ENCODE data around the gene GADL1.

The GADL1 gene

DNA sequence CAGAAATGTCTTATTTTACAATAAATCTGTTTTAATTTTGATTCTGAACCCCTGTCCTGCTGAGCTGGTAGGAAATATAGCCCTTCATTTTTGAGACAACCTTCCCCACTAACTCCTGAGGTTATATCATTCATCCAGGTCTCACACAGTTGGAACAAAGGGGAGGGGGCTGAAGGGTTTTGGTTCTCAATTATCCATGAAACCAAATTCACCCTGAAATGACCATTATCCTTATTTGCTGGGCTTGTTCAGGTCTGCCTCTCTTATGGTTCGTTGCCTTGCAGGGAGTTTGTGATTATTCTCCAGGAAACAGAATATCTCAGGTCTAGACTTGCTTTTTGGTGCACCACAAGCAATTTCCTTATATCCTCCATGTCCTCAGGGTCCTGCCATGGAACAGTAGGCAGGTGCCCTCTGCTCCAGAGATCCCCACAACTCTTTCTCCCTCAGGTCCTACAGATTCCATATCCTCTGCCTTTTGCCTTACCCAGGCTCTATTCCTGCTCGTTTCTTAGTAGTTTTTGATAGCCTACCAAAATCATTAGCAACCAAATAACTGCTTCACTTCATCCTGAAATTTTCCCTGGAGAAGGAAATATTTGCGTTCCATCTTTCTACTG lies 193.6 kb downstream of the GADL1 start:
- DNase-seq (ENCODE audit: extremely low spot score): no peak
- POLR2A ChIA-PET: no interaction called here
- CTCF ChIA-PET: no interaction called here
- TF ChIP-seq LEF1 (IDR thresholded peaks at IDR 0.05; ENCODE audit: borderline replicate concordance) (no peak), FOXK2 (IDR thresholded peaks at IDR 0.05) (no peak)

DNA sequence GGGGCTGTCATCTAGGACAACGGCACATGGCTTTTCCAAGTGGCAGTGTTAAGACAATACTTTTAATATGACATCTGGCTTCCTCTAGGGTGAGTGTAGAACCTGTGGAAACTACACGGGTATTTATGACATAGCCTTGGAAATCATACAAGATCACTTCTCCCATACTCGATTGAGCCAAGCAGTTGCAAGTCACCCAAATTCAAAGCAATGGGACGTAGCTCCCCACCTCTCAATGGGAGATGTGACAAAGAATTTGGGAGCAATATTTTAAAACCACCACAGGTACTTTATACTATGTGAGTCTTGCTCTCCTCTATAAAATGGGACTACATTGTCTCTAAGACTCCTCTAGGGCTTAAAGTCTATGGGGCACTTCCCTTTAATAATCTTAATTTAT lies 194.5 kb downstream of the GADL1 start:
- no peak for TF ChIP-seq FOXK2 (IDR thresholded peaks at IDR 0.05)
- no peak for TF ChIP-seq SP1 (IDR thresholded peaks at IDR 0.05)
- TF ChIP-seq LEF1 (IDR thresholded peaks at IDR 0.05; ENCODE audit: borderline replicate concordance): no peak
- no peak for TF ChIP-seq BHLHE40 (IDR thresholded peaks at IDR 0.05; ENCODE audit: borderline replicate concordance)
- TF ChIP-seq SUZ12 (IDR thresholded peaks at IDR 0.05): no peak
- TF ChIP-seq ELF4 (IDR thresholded peaks at IDR 0.05): no peak
- no peak for TF ChIP-seq FOXA1 (IDR thresholded peaks at IDR 0.05)
- CTCF ChIA-PET: no interaction called here
- POLR2A ChIA-PET: no interaction called here
- no peak for DNase-seq (ENCODE audit: extremely low spot score)

DNA sequence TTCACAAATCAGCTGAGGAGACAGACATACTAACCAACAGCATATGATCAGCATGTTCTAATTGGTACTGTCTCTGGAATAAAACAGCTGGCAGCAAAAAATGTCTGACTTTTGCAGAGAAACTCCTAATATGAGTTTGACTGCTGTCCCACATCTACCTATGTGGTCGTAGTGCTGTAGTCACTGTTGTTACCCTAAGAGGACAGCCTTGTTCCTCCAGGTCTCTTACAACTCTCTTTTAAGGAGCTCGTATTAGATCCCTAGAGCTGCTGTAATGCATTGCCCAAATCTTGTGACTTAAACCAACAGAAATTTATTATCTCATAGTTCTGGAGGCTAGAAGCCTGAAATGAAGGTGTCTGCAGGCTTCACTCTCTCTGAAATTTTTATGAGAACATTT lies 195.9 kb downstream of the GADL1 start:
- ChIA-PET CTCF (no interaction called here), POLR2A (no interaction called here)
- TF ChIP-seq ARNT (IDR thresholded peaks at IDR 0.05) (no peak), L3MBTL2 (conservative IDR thresholded peaks at IDR 0.05) (no peak), CTBP1 (IDR thresholded peaks at IDR 0.05; ENCODE audit: borderline replicate concordance) (no peak), FOXA1 (IDR thresholded peaks at IDR 0.05) (no peak), LEF1 (IDR thresholded peaks at IDR 0.05; ENCODE audit: borderline replicate concordance) (no peak), HDGF (IDR thresholded peaks at IDR 0.05; ENCODE audit: borderline replicate concordance) (no peak), SP1 (IDR thresholded peaks at IDR 0.05) (no peak), BHLHE40 (IDR thresholded peaks at IDR 0.05; ENCODE audit: borderline replicate concordance) (no peak), ELF4 (IDR thresholded peaks at IDR 0.05) (no peak), PKNOX1 (IDR thresholded peaks at IDR 0.05) (no peak), TARDBP (IDR thresholded peaks at IDR 0.05) (no peak), FOXM1 (IDR thresholded peaks at IDR 0.05; ENCODE audit: borderline replicate concordance) (no peak), ZNF384 (IDR thresholded peaks at IDR 0.05) (no peak), SUZ12 (IDR thresholded peaks at IDR 0.05) (no peak)
- no peak for DNase-seq (ENCODE audit: extremely low spot score)

- TF ChIP-seq HDGF (IDR thresholded peaks at IDR 0.05; ENCODE audit: borderline replicate concordance) (no peak), SUZ12 (IDR thresholded peaks at IDR 0.05) (no peak), ARNT (IDR thresholded peaks at IDR 0.05) (no peak), FOXM1 (IDR thresholded peaks at IDR 0.05; ENCODE audit: borderline replicate concordance) (no peak), L3MBTL2 (conservative IDR thresholded peaks at IDR 0.05) (no peak), NFRKB (IDR thresholded peaks at IDR 0.05) (no peak), ZNF384 (IDR thresholded peaks at IDR 0.05) (no peak), FOXK2 (IDR thresholded peaks at IDR 0.05) (no peak), SP1 (IDR thresholded peaks at IDR 0.05) (no peak), TARDBP (IDR thresholded peaks at IDR 0.05) (no peak), LEF1 (IDR thresholded peaks at IDR 0.05; ENCODE audit: borderline replicate concordance) (no peak), CTBP1 (IDR thresholded peaks at IDR 0.05; ENCODE audit: borderline replicate concordance) (no peak)
- POLR2A ChIA-PET: no interaction called here
- no peak for DNase-seq (ENCODE audit: extremely low spot score)
- CTCF ChIA-PET: no interaction called here
These were observed 197.6 kb downstream of the GADL1 start for GRCh38 chr3:30696896-30697295.

DNA sequence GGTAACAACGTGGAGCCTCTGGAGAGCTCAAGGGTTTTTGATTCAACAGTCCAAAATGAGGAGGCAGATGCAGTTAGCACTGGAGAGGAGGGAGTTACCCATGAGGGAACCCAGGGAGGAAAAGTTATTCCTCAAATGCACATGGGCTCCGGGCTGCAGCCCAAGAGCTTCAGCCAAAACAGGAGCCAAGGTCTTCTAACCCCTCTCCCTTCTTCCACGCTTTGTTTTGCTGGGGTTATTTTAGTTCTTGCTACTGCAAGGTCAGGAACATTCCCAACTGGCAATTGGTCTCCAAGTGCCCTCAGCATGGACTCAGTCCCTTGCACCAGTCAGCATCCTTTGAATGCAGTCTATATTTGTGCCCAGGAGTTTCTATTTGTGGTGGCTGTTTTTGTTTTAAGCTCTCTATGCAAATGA lies 198.1 kb downstream of the GADL1 start:
- POLR2A ChIA-PET: no interaction called here
- TF ChIP-seq TARDBP (IDR thresholded peaks at IDR 0.05) (no peak), LEF1 (IDR thresholded peaks at IDR 0.05; ENCODE audit: borderline replicate concordance) (no peak), ELF4 (IDR thresholded peaks at IDR 0.05) (no peak)
- no peak for DNase-seq (ENCODE audit: extremely low spot score)
- CTCF ChIA-PET: no interaction called here

DNA sequence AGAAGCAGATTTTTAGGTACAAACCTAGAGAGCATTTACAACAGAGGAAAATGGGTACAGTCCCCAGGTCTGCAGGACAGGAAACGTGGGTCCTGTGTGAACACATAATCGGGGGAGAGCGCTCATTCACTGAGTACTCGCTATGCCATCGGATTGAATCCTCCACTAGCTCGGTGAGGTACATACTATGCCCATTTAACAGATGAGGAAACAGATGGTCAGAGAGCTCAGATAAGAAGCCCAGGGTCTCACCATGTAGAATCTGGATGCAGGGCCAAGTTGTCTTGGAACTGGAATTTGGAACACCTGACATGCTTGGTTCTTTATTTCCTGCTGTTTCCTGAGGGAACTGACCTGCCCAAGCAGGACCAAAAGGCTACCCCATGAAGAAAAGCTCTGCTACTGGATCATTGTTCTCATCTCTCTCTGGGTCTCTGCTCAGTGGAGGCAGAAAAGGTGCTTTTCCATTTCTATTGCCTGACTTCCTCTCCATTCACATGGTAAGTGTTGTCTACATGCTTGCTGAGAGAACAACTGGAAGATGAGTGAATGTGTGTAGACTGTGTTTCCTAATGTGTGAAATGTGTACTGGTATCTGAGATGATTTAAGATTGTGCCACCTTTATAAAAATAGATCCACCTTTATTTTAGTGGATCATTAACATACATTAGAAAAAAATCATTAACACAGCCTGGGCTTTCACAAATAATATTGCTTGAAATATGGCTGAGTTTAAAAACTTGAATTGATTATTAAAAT lies 199.0 kb downstream of the GADL1 start:
- no peak for TF ChIP-seq LEF1 (IDR thresholded peaks at IDR 0.05; ENCODE audit: borderline replicate concordance)
- no peak for TF ChIP-seq FOXK2 (IDR thresholded peaks at IDR 0.05)
- no peak for TF ChIP-seq BHLHE40 (IDR thresholded peaks at IDR 0.05; ENCODE audit: borderline replicate concordance)
- TF ChIP-seq FOXA1 (IDR thresholded peaks at IDR 0.05): no peak
- no peak for TF ChIP-seq TARDBP (IDR thresholded peaks at IDR 0.05)
- no peak for TF ChIP-seq PKNOX1 (IDR thresholded peaks at IDR 0.05)
- no peak for TF ChIP-seq NFRKB (IDR thresholded peaks at IDR 0.05)
- ChIA-PET CTCF (no interaction called here), POLR2A (no interaction called here)
- DNase-seq (ENCODE audit: extremely low spot score): no peak

DNA sequence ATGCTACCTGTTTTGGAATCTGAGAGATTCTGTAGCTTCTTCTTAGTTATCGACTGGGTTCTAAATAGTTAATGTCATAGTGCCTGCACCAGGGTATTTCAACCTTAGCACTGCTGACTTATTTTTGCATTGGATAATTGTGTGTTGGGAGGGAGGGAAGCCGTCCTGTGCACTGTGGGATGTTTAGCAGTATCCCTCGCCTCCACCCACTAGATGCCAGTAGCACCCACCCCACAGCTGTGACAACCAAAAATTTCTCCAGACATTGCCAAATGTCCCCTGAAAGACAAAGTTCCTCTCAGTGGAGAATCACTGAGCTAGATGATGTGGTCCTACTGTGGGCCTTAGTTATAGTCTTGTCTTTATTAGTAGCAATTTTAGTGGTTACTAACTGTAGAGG lies 199.8 kb downstream of the GADL1 start:
- no peak for DNase-seq (ENCODE audit: extremely low spot score)
- TF ChIP-seq FOXM1 (IDR thresholded peaks at IDR 0.05; ENCODE audit: borderline replicate concordance) (no peak), LEF1 (IDR thresholded peaks at IDR 0.05; ENCODE audit: borderline replicate concordance) (no peak), FOXK2 (IDR thresholded peaks at IDR 0.05) (no peak), ARNT (IDR thresholded peaks at IDR 0.05) (no peak), L3MBTL2 (conservative IDR thresholded peaks at IDR 0.05) (no peak), ZNF384 (IDR thresholded peaks at IDR 0.05) (no peak)
- ChIA-PET CTCF (interaction anchor here (1.1 kb wide), 1 partner anchor 652 kb away, joined by 3 read pairs; no protein-coding TSS in a partner anchor), POLR2A (no interaction called here)
